ENCODE data around the gene MANBA.

MANBA gene

DNA sequence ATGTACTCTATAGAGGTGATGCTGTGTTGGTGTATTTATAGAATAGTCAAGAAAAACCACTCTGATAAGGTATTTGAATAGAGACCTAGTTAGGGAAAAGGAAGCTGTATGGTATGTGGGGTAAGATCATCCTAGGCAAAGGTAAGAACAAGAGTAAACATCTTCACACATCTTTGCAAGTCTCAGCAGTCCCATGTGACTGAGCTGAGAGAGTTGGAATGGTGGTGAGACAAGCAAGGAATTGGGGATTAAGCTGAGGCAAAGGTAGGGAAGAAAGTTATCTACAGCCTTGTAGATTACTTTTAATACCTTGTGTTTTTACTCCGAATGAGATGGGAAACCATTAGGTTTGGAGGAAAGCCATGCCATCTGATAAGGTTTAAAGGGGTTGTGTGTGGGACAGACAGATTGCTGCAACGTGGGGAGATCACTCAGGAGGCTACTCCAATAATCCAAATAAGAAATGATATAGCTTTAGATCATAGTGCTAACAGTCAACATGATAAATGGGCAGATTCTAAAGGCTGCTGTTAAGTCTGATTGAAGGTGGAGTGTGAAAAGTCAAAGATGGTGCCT, 31.7 kb upstream of the MANBA start:
- Histone ChIP-seq H3K9ac (ENCODE audit: insufficient read length, low read depth) (no peak overlapping the region), H3K4me3 (ENCODE audit: insufficient read length, low read depth) (no peak overlapping the region), H3K27me3 (ENCODE audit: insufficient read depth, insufficient read length) (no peaks in the 10 kb centered on the region), H3K9me3 (ENCODE audit: insufficient read depth, low read length) (no peaks in the 10 kb centered on the region), H3K4me1 (ENCODE audit: insufficient read depth, insufficient read length) (no peaks in the 10 kb centered on the region), H3K36me3 (ENCODE audit: insufficient read depth, insufficient read length, low read length) (peaks cover 17% of the 10 kb centered on the region)
- TF ChIP-seq ZNF274 (IDR thresholded peaks at IDR 0.05; ENCODE audit: low read depth, low read length), result no peak
- no peak for TF ChIP-seq YY1 (IDR thresholded peaks at IDR 0.05; ENCODE audit: insufficient read depth, insufficient read length)
- no peak for TF ChIP-seq SUZ12 (IDR thresholded peaks at IDR 0.05; ENCODE audit: extremely low read depth, insufficient read depth, insufficient read length)
- DNase-seq (ENCODE audit: low read depth, low spot score), result no peak

DNA sequence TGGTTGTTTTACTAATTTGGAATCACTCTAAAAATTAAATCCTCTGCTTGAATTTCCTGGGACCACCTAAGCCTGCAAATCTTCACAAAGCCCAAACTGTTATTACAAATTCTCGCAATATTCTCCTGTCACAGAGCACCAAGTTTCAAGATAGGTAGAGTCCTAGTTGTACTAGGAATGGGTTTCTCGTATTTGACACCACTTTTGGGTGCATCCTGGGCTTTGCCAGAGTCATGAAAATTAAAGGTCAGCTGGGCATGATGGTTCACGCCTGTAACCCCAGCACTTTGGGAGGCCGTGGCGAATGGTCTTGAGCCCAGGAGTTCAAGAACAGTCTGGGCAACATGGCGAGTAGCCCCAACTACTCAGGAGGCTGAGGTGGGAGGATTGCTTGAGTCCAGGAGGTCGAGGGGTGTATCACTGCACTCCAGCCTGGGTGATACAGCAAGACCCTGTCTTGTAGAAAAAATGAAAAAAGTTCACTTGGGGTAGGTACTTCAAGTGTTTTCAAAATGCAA, 30.6 kb upstream of the MANBA start:
- Histone ChIP-seq H3K4me1 (ENCODE audit: insufficient read depth, insufficient read length) (no peaks in the 10 kb centered on the region), H3K36me3 (ENCODE audit: insufficient read depth, insufficient read length, low read length) (peaks cover 9% of the 10 kb centered on the region), H3K4me3 (ENCODE audit: insufficient read length, low read depth) (no peak overlapping the region), H3K9me3 (ENCODE audit: insufficient read depth, low read length) (no peaks in the 10 kb centered on the region), H3K9ac (ENCODE audit: insufficient read length, low read depth) (no peak overlapping the region), H3K27me3 (ENCODE audit: insufficient read depth, insufficient read length) (no peaks in the 10 kb centered on the region)
- TF ChIP-seq ZNF274 (IDR thresholded peaks at IDR 0.05; ENCODE audit: low read depth, low read length), result no peak
- no peak for TF ChIP-seq SUZ12 (IDR thresholded peaks at IDR 0.05; ENCODE audit: extremely low read depth, insufficient read depth, insufficient read length)
- no peak for TF ChIP-seq YY1 (IDR thresholded peaks at IDR 0.05; ENCODE audit: insufficient read depth, insufficient read length)
- no peak for DNase-seq (ENCODE audit: low read depth, low spot score)

DNA sequence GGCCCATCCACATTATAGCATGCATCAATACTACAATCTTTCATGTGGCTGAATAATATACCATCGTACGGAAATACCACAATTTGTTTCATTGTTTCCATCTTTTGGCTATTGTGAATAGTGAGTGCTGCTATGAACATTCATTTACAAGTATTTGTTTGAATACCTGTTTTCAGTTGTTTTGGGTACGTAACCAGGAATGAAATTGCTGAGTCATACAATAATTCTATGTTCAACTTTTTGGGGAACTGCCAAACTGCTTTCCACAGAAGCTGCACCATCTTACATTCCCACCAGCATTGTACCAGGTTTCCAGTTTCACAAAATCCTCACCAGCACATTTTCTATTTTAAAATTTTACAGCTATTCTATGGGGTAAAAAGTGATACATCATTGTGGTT, 28.5 kb upstream of the MANBA start:
- no peak for DNase-seq (ENCODE audit: low read depth, low spot score)
- TF ChIP-seq ZNF274 (IDR thresholded peaks at IDR 0.05; ENCODE audit: low read depth, low read length) (no peak), YY1 (IDR thresholded peaks at IDR 0.05; ENCODE audit: insufficient read depth, insufficient read length) (no peak), SUZ12 (IDR thresholded peaks at IDR 0.05; ENCODE audit: extremely low read depth, insufficient read depth, insufficient read length) (no peak)
- Histone ChIP-seq H3K27me3 (ENCODE audit: insufficient read depth, insufficient read length) (no peaks in the 10 kb centered on the region), H3K9me3 (ENCODE audit: insufficient read depth, low read length) (no peaks in the 10 kb centered on the region), H3K9ac (ENCODE audit: insufficient read length, low read depth) (no peak overlapping the region), H3K4me1 (ENCODE audit: insufficient read depth, insufficient read length) (no peaks in the 10 kb centered on the region), H3K36me3 (ENCODE audit: insufficient read depth, insufficient read length, low read length) (no peaks in the 10 kb centered on the region), H3K4me3 (ENCODE audit: insufficient read length, low read depth) (no peak overlapping the region)

DNA sequence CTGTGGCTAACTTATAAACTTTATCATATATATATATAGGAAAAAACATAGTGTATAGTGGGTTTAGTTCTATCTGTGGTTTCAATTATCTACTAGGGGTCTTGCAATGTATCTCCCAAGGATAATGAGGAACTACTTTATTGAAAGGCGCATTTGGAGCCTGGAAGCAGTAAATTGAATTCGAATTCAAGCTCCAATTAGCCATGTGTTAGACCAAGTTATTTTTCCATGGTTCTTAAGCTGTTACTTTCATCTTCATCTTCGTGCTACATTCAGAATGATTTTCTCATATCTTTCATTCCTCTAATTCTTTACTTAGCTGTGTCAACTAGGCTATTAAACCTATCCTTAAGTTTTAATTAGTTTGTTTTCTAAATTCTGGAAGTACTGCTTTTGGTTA, 27.2 kb upstream of the MANBA start:
- H3K9ac ChIP-seq (ENCODE audit: insufficient read length, low read depth), result no peak overlapping the region
- no peak overlapping the region for H3K4me3 ChIP-seq (ENCODE audit: insufficient read length, low read depth)
- no peaks in the 10 kb centered on the region for H3K36me3 ChIP-seq (ENCODE audit: insufficient read depth, insufficient read length, low read length)
- H3K27me3 ChIP-seq (ENCODE audit: insufficient read depth, insufficient read length), result no peaks in the 10 kb centered on the region
- no peak for DNase-seq (ENCODE audit: low read depth, low spot score)
- TF ChIP-seq ZNF274 (IDR thresholded peaks at IDR 0.05; ENCODE audit: low read depth, low read length) (no peak), YY1 (IDR thresholded peaks at IDR 0.05; ENCODE audit: insufficient read depth, insufficient read length) (no peak), SUZ12 (IDR thresholded peaks at IDR 0.05; ENCODE audit: extremely low read depth, insufficient read depth, insufficient read length) (no peak)
- no peaks in the 10 kb centered on the region for H3K9me3 ChIP-seq (ENCODE audit: insufficient read depth, low read length)
- no peaks in the 10 kb centered on the region for H3K4me1 ChIP-seq (ENCODE audit: insufficient read depth, insufficient read length)

DNA sequence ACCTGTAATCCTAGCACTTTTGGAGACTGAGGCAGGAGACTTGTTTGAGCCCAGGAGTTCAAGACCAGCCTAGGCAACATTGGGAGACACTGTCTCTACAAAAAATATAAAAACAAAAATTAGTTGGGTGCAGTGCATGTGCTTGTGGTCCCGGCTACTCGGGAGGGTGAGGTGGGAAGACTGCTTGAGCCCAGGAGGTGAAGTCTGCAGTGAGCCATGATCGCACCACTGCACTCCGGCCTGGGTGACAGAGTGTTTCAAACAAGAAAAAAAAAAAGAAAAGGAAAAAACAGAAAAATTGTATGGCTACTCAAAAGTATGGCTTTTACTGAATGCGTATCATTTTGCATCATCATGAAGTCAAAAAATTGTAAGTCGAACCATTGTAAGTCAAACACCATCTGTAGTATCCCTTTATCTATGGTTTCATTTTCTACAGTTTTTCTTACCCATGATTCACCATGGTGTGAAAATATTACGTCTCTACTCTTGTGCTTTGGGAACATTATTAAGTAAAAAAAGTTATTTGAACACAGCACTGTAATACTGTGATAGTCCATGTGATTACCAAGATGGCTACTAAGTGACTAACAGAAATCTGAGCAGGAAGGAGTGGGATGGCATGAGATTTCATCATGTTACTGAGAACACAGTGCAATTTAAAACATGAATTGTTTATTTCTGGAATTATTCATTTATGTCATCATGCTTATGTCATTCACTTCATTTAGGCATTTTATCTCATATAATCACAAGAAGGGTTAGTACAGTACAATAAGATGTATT, 26.5 kb upstream of the MANBA start:
- Histone ChIP-seq H3K36me3 (ENCODE audit: insufficient read depth, insufficient read length, low read length) (no peaks in the 10 kb centered on the region), H3K9me3 (ENCODE audit: insufficient read depth, low read length) (no peaks in the 10 kb centered on the region), H3K4me3 (ENCODE audit: insufficient read length, low read depth) (no peak overlapping the region), H3K9ac (ENCODE audit: insufficient read length, low read depth) (no peak overlapping the region), H3K4me1 (ENCODE audit: insufficient read depth, insufficient read length) (no peaks in the 10 kb centered on the region), H3K27me3 (ENCODE audit: insufficient read depth, insufficient read length) (no peaks in the 10 kb centered on the region)
- TF ChIP-seq SUZ12 (IDR thresholded peaks at IDR 0.05; ENCODE audit: extremely low read depth, insufficient read depth, insufficient read length) (no peak), ZNF274 (IDR thresholded peaks at IDR 0.05; ENCODE audit: low read depth, low read length) (no peak), YY1 (IDR thresholded peaks at IDR 0.05; ENCODE audit: insufficient read depth, insufficient read length) (no peak)
- DNase-seq (ENCODE audit: low read depth, low spot score), result no peak

DNA sequence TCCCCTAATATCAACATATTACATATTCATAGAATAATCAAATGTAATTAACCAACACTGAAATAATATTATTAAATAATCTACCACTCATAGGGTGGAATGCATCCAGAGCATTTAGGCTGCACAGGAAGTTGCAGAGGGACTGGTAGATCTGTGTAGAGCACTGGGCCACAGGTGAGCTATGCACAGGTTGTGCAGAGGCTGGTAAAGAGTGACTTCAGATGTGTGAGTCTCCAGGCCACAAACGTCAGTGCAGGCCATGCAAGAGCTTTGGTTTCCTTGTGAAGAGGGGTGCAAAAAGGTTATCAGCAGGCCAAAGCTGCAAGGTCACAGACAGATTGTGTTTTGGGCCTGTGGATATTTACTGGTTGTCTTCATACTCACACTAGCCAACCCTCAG, 25.5 kb upstream of the MANBA start:
- no peak for DNase-seq (ENCODE audit: low read depth, low spot score)

DNA sequence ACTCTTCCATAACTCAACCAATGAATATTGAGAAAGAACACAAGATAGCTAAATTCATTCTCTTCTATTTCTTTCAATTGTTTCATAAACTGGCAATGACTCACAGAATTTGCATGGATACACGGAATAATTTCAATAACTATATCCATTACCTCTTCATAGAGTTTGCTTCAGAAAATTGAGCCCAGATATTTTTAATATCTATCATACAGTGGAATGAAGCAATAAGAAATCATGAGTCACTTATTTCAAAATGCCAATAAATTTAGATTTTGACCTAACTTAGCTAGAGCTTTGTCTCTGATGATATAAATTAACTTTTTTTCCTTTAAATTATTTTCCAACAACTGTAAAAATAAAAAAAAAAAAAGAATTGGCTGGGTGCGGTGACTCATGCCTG, 22.2 kb upstream of the MANBA start:
- no peak for TF ChIP-seq YY1 (IDR thresholded peaks at IDR 0.05; ENCODE audit: insufficient read depth, insufficient read length)
- TF ChIP-seq ZNF274 (IDR thresholded peaks at IDR 0.05; ENCODE audit: low read depth, low read length), result no peak
- no peak for TF ChIP-seq SUZ12 (IDR thresholded peaks at IDR 0.05; ENCODE audit: extremely low read depth, insufficient read depth, insufficient read length)

More for the DNA sequence above, 25.5 kb upstream of the MANBA start:
- Histone ChIP-seq H3K4me3 (ENCODE audit: insufficient read length, low read depth) (no peak overlapping the region), H3K36me3 (ENCODE audit: insufficient read depth, insufficient read length, low read length) (no peaks in the 10 kb centered on the region), H3K27me3 (ENCODE audit: insufficient read depth, insufficient read length) (no peaks in the 10 kb centered on the region), H3K9ac (ENCODE audit: insufficient read length, low read depth) (no peak overlapping the region), H3K9me3 (ENCODE audit: insufficient read depth, low read length) (no peaks in the 10 kb centered on the region), H3K4me1 (ENCODE audit: insufficient read depth, insufficient read length) (no peaks in the 10 kb centered on the region)
- TF ChIP-seq SUZ12 (IDR thresholded peaks at IDR 0.05; ENCODE audit: extremely low read depth, insufficient read depth, insufficient read length) (no peak), ZNF274 (IDR thresholded peaks at IDR 0.05; ENCODE audit: low read depth, low read length) (no peak), YY1 (IDR thresholded peaks at IDR 0.05; ENCODE audit: insufficient read depth, insufficient read length) (no peak)

More for the DNA sequence above, 22.2 kb upstream of the MANBA start:
- no peak overlapping the region for H3K4me3 ChIP-seq (ENCODE audit: insufficient read length, low read depth)
- H3K36me3 ChIP-seq (ENCODE audit: insufficient read depth, insufficient read length, low read length), result no peaks in the 10 kb centered on the region
- H3K9ac ChIP-seq (ENCODE audit: insufficient read length, low read depth), result no peak overlapping the region
- no peaks in the 10 kb centered on the region for H3K9me3 ChIP-seq (ENCODE audit: insufficient read depth, low read length)
- no peak for DNase-seq (ENCODE audit: low read depth, low spot score)
- no peaks in the 10 kb centered on the region for H3K4me1 ChIP-seq (ENCODE audit: insufficient read depth, insufficient read length)
- H3K27me3 ChIP-seq (ENCODE audit: insufficient read depth, insufficient read length), result no peaks in the 10 kb centered on the region

Measured in NT2/D1 (cell line).